ENCODE results near the gene PLOD1. TPM values are rescaled to one million over a fixed set of nuclear protein-coding genes. Genes with fewer than 3 reads are reported as not detected.
"Not testable (repeated sequence)": the region's sequence is repeated elsewhere in the genome, so short reads cannot be mapped to it uniquely, and the experiment has no call there.

PLOD1 gene
- total and polyA plus RNA-seq, 2 experiments from 2014 or later = 22.4 to 62.9 TPM

DNA sequence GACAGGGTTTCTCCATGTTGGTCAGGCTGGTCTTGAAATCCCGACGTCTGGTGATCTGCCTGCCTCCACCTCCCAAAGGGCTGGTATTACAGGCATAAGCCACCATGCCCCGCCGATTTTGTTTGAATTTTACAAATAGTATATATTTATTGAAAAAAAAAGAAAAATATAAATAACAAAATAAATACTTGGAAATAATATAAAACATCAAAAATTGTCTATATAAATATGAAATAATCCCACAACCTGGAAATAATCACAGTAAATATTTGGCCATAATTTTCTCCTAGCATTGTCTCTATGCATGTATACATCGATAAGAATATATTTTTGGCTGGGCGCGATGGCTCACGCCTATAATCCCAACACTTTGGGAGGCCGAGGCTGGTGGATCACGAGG, 2.7 kb upstream of the PLOD1 start (continued):
- TF ChIP-seq, protein P1, sequence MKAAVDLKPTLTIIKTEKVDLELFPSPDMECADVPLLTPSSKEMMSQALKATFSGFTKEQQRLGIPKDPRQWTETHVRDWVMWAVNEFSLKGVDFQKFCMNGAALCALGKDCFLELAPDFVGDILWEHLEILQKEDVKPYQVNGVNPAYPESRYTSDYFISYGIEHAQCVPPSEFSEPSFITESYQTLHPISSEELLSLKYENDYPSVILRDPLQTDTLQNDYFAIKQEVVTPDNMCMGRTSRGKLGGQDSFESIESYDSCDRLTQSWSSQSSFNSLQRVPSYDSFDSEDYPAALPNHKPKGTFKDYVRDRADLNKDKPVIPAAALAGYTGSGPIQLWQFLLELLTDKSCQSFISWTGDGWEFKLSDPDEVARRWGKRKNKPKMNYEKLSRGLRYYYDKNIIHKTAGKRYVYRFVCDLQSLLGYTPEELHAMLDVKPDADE (IDR thresholded peaks at IDR 0.05) = no peak
- TF ChIP-seq POLR2AphosphoS5 (IDR thresholded peaks at IDR 0.05; ENCODE audit: low read depth) = no peak
- TF ChIP-seq STAT1 (IDR thresholded peaks at IDR 0.05; ENCODE audit: unreplicated experiment) = no peak
- no peak for TF ChIP-seq ZNF331 (CRISPR knock-in tag; IDR thresholded peaks at IDR 0.05; ENCODE audit: low read depth)
- TF ChIP-seq JUNB (IDR thresholded peaks at IDR 0.05; ENCODE audit: unreplicated experiment) = no peak

DNA sequence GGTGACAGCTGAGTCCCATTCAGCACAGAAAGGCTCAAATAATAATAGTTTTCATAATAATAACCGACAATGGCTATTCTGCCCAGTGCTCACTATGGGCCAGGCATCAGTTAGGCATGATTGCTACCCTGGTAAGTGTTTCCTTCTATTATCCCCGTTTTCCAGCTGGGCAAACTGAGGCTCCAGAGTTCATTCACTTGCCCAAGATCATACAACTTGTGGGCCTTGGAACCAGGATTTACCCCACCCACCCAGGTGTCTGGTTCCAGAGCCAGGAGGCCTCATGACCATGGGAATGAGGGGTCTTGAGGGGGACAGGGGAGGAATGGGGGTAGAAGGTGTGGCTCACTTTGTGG, 518 bp downstream of the PLOD1 start:
- peak overlapping the region; percentile 64 for H3K4me3 ChIP-seq
- Mint-ChIP-seq H3K36me3 (ENCODE audit: low read depth) (0 out of 3 replicates have a peak, but pooled peaks cover 2% of the 10 kb centered on the region), H3K4me1 (peaks cover 15% of the 10 kb centered on the region), H3K9me3 (no peaks in the 10 kb centered on the region), H3K27ac (no peak overlapping the region), H3K4me3 (peak overlapping the region; percentile 75), H3K27me3 (ENCODE audit: insufficient read depth, low read depth, poor library complexity) (peaks cover 16% of the 10 kb centered on the region)
- no peaks in the 10 kb centered on the region for H3K9me2 ChIP-seq (ENCODE audit: insufficient read depth)
- H3K4me1 ChIP-seq (ENCODE audit: insufficient read depth) = peaks cover 11% of the 10 kb centered on the region; the same call in 1 of the 2 replicates
- H3K27ac ChIP-seq (ENCODE audit: low read depth) = peak overlapping the region; percentile 90; the same call in 1 of the 2 replicates
- ATAC-seq (no peak), DNase-seq (ENCODE audit: low spot score) (no peak)
- peaks cover 4% of the 10 kb centered on the region; the same call in 1 of the 2 replicates for H3F3A ChIP-seq (replicated peaks; ENCODE audit: low read depth)
- no peaks in the 10 kb centered on the region for H3K27me3 ChIP-seq (ENCODE audit: insufficient read depth)
- H3K79me2 ChIP-seq (replicated peaks; ENCODE audit: insufficient read depth) = 0 out of 2 replicates have a peak, but pooled peaks cover 4% of the 10 kb centered on the region
- peak overlapping the region; percentile 94 for H2AFZ ChIP-seq
- H3K36me3 ChIP-seq (ENCODE audit: insufficient read depth) = no peaks in the 10 kb centered on the region; the same call in 1 of the 2 replicates
- peak overlapping the region; percentile 86 for H3K4me2 ChIP-seq
- H4K20me1 ChIP-seq (replicated peaks; ENCODE audit: insufficient read depth) = no peaks in the 10 kb centered on the region
- no peak for TF ChIP-seq CREB1 (CRISPR knock-in tag; IDR thresholded peaks at IDR 0.05; ENCODE audit: low read depth)

DNA sequence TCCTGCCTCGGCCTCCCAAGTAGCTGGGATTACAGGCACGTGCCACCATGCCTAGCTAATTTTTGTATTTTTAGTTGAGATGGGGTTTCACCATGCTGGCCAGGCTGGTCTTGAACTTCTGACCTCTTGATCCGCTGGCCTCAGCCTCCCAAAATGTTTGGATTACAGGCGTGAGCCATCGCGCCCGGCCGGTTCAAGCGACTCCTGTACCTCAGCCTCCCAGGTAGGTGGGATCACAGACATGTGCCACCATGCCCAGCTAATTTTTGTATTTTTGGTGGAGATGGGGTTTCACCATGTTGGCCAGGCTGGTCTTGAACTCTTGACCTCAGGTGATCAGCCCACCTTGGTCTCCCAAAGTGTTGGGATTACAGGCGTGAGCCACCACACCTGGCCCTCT, 1.2 kb downstream of the PLOD1 start:
- not testable (repeated sequence) for H3K9me3 Mint-ChIP-seq; H2AFZ ChIP-seq; H3K79me2 ChIP-seq (replicated peaks; ENCODE audit: insufficient read depth); H4K20me1 ChIP-seq (replicated peaks; ENCODE audit: insufficient read depth); DNase-seq (ENCODE audit: low spot score); H3K9me2 ChIP-seq (ENCODE audit: insufficient read depth); H3K27me3 ChIP-seq (ENCODE audit: insufficient read depth); H3K27ac ChIP-seq (ENCODE audit: low read depth); H3K4me2 ChIP-seq; ATAC-seq; H3K36me3 ChIP-seq (ENCODE audit: insufficient read depth); H3F3A ChIP-seq (replicated peaks; ENCODE audit: low read depth); H3K4me3 Mint-ChIP-seq; H3K36me3 Mint-ChIP-seq (ENCODE audit: low read depth); H3K27ac Mint-ChIP-seq; H3K4me3 ChIP-seq
- Mint-ChIP-seq H3K4me1 (peaks cover 12% of the 10 kb centered on the region), H3K27me3 (ENCODE audit: insufficient read depth, low read depth, poor library complexity) (peaks cover 16% of the 10 kb centered on the region)
- H3K4me1 ChIP-seq (ENCODE audit: insufficient read depth) = peaks cover 11% of the 10 kb centered on the region; the same call in 1 of the 2 replicates

- Histone ChIP-seq H4K20me1 (replicated peaks; ENCODE audit: insufficient read depth) (no peaks in the 10 kb centered on the region), H3K4me2 (no peak overlapping the region), H3K79me2 (replicated peaks; ENCODE audit: insufficient read depth) (0 out of 2 replicates have a peak, but pooled peaks cover 4% of the 10 kb centered on the region), H3K9me2 (ENCODE audit: insufficient read depth) (no peaks in the 10 kb centered on the region), H3K4me3 (no peak overlapping the region), H2AFZ (no peak overlapping the region), H3K4me1 (ENCODE audit: insufficient read depth) (peaks cover 9% of the 10 kb centered on the region; the same call in 1 of the 2 replicates), H3F3A (replicated peaks; ENCODE audit: low read depth) (peaks cover 8% of the 10 kb centered on the region; the same call in 1 of the 2 replicates), H3K27ac (ENCODE audit: low read depth) (no peak overlapping the region), H3K27me3 (ENCODE audit: insufficient read depth) (no peaks in the 10 kb centered on the region), H3K36me3 (ENCODE audit: insufficient read depth) (no peaks in the 10 kb centered on the region; the same call in 1 of the 2 replicates)
- ATAC-seq (no peak), DNase-seq (ENCODE audit: low spot score) (no peak)
- Mint-ChIP-seq H3K9me3 (no peaks in the 10 kb centered on the region), H3K4me3 (no peak overlapping the region; the same call in 2 of the 3 replicates), H3K27me3 (ENCODE audit: insufficient read depth, low read depth, poor library complexity) (peaks cover 17% of the 10 kb centered on the region), H3K27ac (peak overlapping the region; percentile 55), H3K4me1 (peaks cover 14% of the 10 kb centered on the region), H3K36me3 (ENCODE audit: low read depth) (0 out of 3 replicates have a peak, but pooled peaks cover 2% of the 10 kb centered on the region)
- TF ChIP-seq, protein P2, sequence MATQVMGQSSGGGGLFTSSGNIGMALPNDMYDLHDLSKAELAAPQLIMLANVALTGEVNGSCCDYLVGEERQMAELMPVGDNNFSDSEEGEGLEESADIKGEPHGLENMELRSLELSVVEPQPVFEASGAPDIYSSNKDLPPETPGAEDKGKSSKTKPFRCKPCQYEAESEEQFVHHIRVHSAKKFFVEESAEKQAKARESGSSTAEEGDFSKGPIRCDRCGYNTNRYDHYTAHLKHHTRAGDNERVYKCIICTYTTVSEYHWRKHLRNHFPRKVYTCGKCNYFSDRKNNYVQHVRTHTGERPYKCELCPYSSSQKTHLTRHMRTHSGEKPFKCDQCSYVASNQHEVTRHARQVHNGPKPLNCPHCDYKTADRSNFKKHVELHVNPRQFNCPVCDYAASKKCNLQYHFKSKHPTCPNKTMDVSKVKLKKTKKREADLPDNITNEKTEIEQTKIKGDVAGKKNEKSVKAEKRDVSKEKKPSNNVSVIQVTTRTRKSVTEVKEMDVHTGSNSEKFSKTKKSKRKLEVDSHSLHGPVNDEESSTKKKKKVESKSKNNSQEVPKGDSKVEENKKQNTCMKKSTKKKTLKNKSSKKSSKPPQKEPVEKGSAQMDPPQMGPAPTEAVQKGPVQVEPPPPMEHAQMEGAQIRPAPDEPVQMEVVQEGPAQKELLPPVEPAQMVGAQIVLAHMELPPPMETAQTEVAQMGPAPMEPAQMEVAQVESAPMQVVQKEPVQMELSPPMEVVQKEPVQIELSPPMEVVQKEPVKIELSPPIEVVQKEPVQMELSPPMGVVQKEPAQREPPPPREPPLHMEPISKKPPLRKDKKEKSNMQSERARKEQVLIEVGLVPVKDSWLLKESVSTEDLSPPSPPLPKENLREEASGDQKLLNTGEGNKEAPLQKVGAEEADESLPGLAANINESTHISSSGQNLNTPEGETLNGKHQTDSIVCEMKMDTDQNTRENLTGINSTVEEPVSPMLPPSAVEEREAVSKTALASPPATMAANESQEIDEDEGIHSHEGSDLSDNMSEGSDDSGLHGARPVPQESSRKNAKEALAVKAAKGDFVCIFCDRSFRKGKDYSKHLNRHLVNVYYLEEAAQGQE (IDR thresholded peaks at IDR 0.05; ENCODE audit: unreplicated experiment) = no peak
- no peak for TF ChIP-seq JUNB (IDR thresholded peaks at IDR 0.05; ENCODE audit: unreplicated experiment)
- TF ChIP-seq EZH2phosphoT487 (IDR thresholded peaks at IDR 0.05; ENCODE audit: unreplicated experiment) = no peak
- TF ChIP-seq POLR2AphosphoS5 (IDR thresholded peaks at IDR 0.05; ENCODE audit: low read depth) = no peak
Observed at GRCh38 chr1:11938722-11939526, 4.4 kb downstream of the PLOD1 start.
